Measurements from ENCODE around the gene MAP6.

Gene MAP6

GRCh38 chr11:75547617-75548058 lies 121.2 kb downstream of the MAP6 start:
- DNase-seq: peak; percentile 77

- DNase-seq: no peak
Measured at GRCh38 chr11:75547177-75547576, 121.7 kb downstream of the MAP6 start.

GRCh38 chr11:75543806-75544205 lies 125.0 kb downstream of the MAP6 start:
- DNase-seq: no peak

GRCh38 chr11:75542088-75542438 lies 126.8 kb downstream of the MAP6 start:
- DNase-seq: no peak

GRCh38 chr11:75541193-75542087 lies 127.4 kb downstream of the MAP6 start:
- no peak for DNase-seq

GRCh38 chr11:75539459-75540334 lies 129.1 kb downstream of the MAP6 start:
- no peak for DNase-seq

GRCh38 chr11:75538150-75538942 lies 130.5 kb downstream of the MAP6 start:
- no peak for DNase-seq

- DNase-seq: no peak
Measured at GRCh38 chr11:75537740-75538139, 131.1 kb downstream of the MAP6 start.

Measured in fibroblast of upper back skin (primary cell).